Activated naive CD8-positive, alpha-beta T cell treated with anti-CD3 and anti-CD28 coated beads for 36 hours (primary cell): Measurements from ENCODE around the gene RASA3. TPM values are rescaled to one million over a fixed set of nuclear protein-coding genes. Genes with fewer than 3 reads are reported as not detected.

Experiments
- DNase-seq: peaks from one replicate; pipeline ENCODE4 v3.0.0; 2021
- H3K27ac Mint-ChIP-seq: one replicate; pipeline ENCODE4 v1.8.0; 2022; ENCODE audit warnings: mild to moderate bottlenecking, moderate library complexity, mixed read lengths
- H3K27me3 Mint-ChIP-seq: one replicate; pipeline ENCODE4 v1.8.0; 2022; ENCODE audit warnings: mild to moderate bottlenecking, mixed read lengths
- H3K36me3 Mint-ChIP-seq: one replicate; pipeline ENCODE4 v1.8.0; 2021; ENCODE audit warnings: mild to moderate bottlenecking, mixed read lengths
- H3K4me1 Mint-ChIP-seq: one replicate; pipeline ENCODE4 v1.8.0; 2021; ENCODE audit warnings: mixed read lengths
- H3K4me3 Mint-ChIP-seq: one replicate; pipeline ENCODE4 v1.8.0; 2022; ENCODE audit warnings: mild to moderate bottlenecking, moderate library complexity, mixed read lengths
- H3K9me3 Mint-ChIP-seq: one replicate; pipeline ENCODE4 v1.8.0; 2022; ENCODE audit warnings: mixed read lengths
- total RNA-seq, 2 experiments: library from RNA; stranded (reverse); gene quantifications; one replicate each; pipeline ENCODE4 v1.2.3, GENCODE V29; 2021

Gene RASA3
- total RNA-seq, 2 experiments from 2014 or later: 25.6 to 26.5 TPM

GRCh38 chr13:113978741-113979481, 153.5 kb downstream of the RASA3 start:
- peak overlapping the region; percentile 27 for H3K27ac Mint-ChIP-seq
- H3K9me3 Mint-ChIP-seq: no peaks in the 10 kb centered on the region
- H3K36me3 Mint-ChIP-seq: peaks cover 23% of the 10 kb centered on the region
- no peaks in the 10 kb centered on the region for H3K27me3 Mint-ChIP-seq
- H3K4me3 Mint-ChIP-seq: no peak overlapping the region
- no peak for DNase-seq
- no peaks in the 10 kb centered on the region for H3K4me1 Mint-ChIP-seq

- peaks cover 23% of the 10 kb centered on the region for H3K36me3 Mint-ChIP-seq
- peak overlapping the region; percentile 25 for H3K27ac Mint-ChIP-seq
- no peak overlapping the region for H3K4me3 Mint-ChIP-seq
- H3K27me3 Mint-ChIP-seq: no peaks in the 10 kb centered on the region
- no peaks in the 10 kb centered on the region for H3K4me1 Mint-ChIP-seq
- H3K9me3 Mint-ChIP-seq: no peaks in the 10 kb centered on the region
- DNase-seq: no peak
These were observed 154.4 kb downstream of the RASA3 start for GRCh38 chr13:113977976-113978375.

- Mint-ChIP-seq H3K36me3 (peaks cover 23% of the 10 kb centered on the region), H3K9me3 (no peaks in the 10 kb centered on the region), H3K4me3 (no peak overlapping the region), H3K27ac (peak overlapping the region; percentile 25), H3K27me3 (no peaks in the 10 kb centered on the region), H3K4me1 (no peaks in the 10 kb centered on the region)
- DNase-seq: no peak
These were observed 155.4 kb downstream of the RASA3 start for GRCh38 chr13:113976711-113977684.

GRCh38 chr13:113975416-113975815, 157.0 kb downstream of the RASA3 start:
- Mint-ChIP-seq H3K9me3 (no peaks in the 10 kb centered on the region), H3K4me1 (no peaks in the 10 kb centered on the region), H3K27ac (no peak overlapping the region), H3K27me3 (no peaks in the 10 kb centered on the region), H3K36me3 (peaks cover 16% of the 10 kb centered on the region), H3K4me3 (no peak overlapping the region)
- DNase-seq: no peak

- no peak for DNase-seq
- no peaks in the 10 kb centered on the region for H3K27me3 Mint-ChIP-seq
- H3K4me1 Mint-ChIP-seq: no peaks in the 10 kb centered on the region
- no peak overlapping the region for H3K27ac Mint-ChIP-seq
- H3K4me3 Mint-ChIP-seq: no peak overlapping the region
- no peaks in the 10 kb centered on the region for H3K9me3 Mint-ChIP-seq
- H3K36me3 Mint-ChIP-seq: peaks cover 9% of the 10 kb centered on the region
These were observed 157.8 kb downstream of the RASA3 start for GRCh38 chr13:113974304-113975281.

- H3K9me3 Mint-ChIP-seq: no peaks in the 10 kb centered on the region
- DNase-seq: no peak
- H3K27ac Mint-ChIP-seq: no peak within 1 kb of the TSS
- H3K36me3 Mint-ChIP-seq: peaks cover 6% of the 10 kb centered on the region
- no peaks in the 10 kb centered on the region for H3K27me3 Mint-ChIP-seq
- H3K4me1 Mint-ChIP-seq: no peaks in the 10 kb centered on the region
- H3K4me3 Mint-ChIP-seq: no peak within 1 kb of the TSS
These were observed 158.9 kb downstream of the RASA3 start, which contains the start of gene C13orf46 for GRCh38 chr13:113973218-113974164. Gene C13orf46, minus strand, starts transcription at chr13:113974076. Its CDS starts 79 bp downstream, at chr13:113973997.

- H3K27me3 Mint-ChIP-seq: no peaks in the 10 kb centered on the region
- peaks cover 6% of the 10 kb centered on the region for H3K36me3 Mint-ChIP-seq
- no peaks in the 10 kb centered on the region for H3K4me1 Mint-ChIP-seq
- no peak overlapping the region for H3K27ac Mint-ChIP-seq
- no peak for DNase-seq
- H3K4me3 Mint-ChIP-seq: no peak overlapping the region
- H3K9me3 Mint-ChIP-seq: no peaks in the 10 kb centered on the region
These were observed 159.8 kb downstream of the RASA3 start for GRCh38 chr13:113972451-113973217.

GRCh38 chr13:113971471-113972231, 160.8 kb downstream of the RASA3 start:
- Mint-ChIP-seq H3K36me3 (peaks cover 3% of the 10 kb centered on the region), H3K27ac (no peak overlapping the region), H3K27me3 (no peaks in the 10 kb centered on the region), H3K4me3 (no peak overlapping the region), H3K4me1 (no peaks in the 10 kb centered on the region), H3K9me3 (no peaks in the 10 kb centered on the region)
- no peak for DNase-seq

- Mint-ChIP-seq H3K27me3 (no peaks in the 10 kb centered on the region), H3K27ac (no peak overlapping the region), H3K9me3 (no peaks in the 10 kb centered on the region), H3K36me3 (peaks cover 3% of the 10 kb centered on the region), H3K4me1 (no peaks in the 10 kb centered on the region), H3K4me3 (no peak overlapping the region)
- DNase-seq: no peak
These were observed 161.5 kb downstream of the RASA3 start for GRCh38 chr13:113970810-113971470.

GRCh38 chr13:113969973-113970611, 162.3 kb downstream of the RASA3 start:
- H3K4me1 Mint-ChIP-seq: no peaks in the 10 kb centered on the region
- H3K27me3 Mint-ChIP-seq: no peaks in the 10 kb centered on the region
- H3K4me3 Mint-ChIP-seq: no peak overlapping the region
- no peak for DNase-seq
- H3K36me3 Mint-ChIP-seq: no peaks in the 10 kb centered on the region
- no peaks in the 10 kb centered on the region for H3K9me3 Mint-ChIP-seq
- H3K27ac Mint-ChIP-seq: no peak overlapping the region

- H3K4me3 Mint-ChIP-seq: no peak overlapping the region
- H3K9me3 Mint-ChIP-seq: no peaks in the 10 kb centered on the region
- no peak overlapping the region for H3K27ac Mint-ChIP-seq
- no peaks in the 10 kb centered on the region for H3K36me3 Mint-ChIP-seq
- no peaks in the 10 kb centered on the region for H3K4me1 Mint-ChIP-seq
- DNase-seq: no peak
- H3K27me3 Mint-ChIP-seq: no peaks in the 10 kb centered on the region
These were observed 163.0 kb downstream of the RASA3 start for GRCh38 chr13:113969311-113969972.
